K562 (cell line): ENCODE data around the gene LEPR. TPM values are rescaled to one million over a fixed set of nuclear protein-coding genes. Genes with fewer than 3 reads are reported as not detected.

Experiments
- ATAC-seq: fragments of 200-7000 bp; cut with Tn5 transposase; 3 replicates; pipeline ENCODE4 v1.9.1; 2020; ENCODE audit warnings: moderate library complexity
- BruUV-seq: library from RNA; stranded (reverse); fragments of 400-500 nt; replicated peaks from 2 replicates; lab custom pipeline; 2021; lab: Mats Ljungman, UMichigan
- CTCF ChIA-PET: fragments of 300-600 bp; formaldehyde crosslinking; extraction: SDS; loops from one replicate; lab custom pipeline; 2021; ENCODE audit warnings: low intra/inter-chr PET ratio; lab: Yijun Ruan, JAX
- POLR2A ChIA-PET: fragments of 300-600, 350-650 bp; sonication (Branson Sonifier 250); formaldehyde crosslinking; extraction: SDS; loops from one replicate; lab custom pipeline; 2021; ENCODE audit warnings: antibody characterized with exemption, inconsistent platforms; lab: Yijun Ruan, JAX
- DNase-seq, 4 experiments: peaks; one replicate each; pipeline versions ENCODE4 v3.0.0 to v3.0.0-alpha.2; 2011 to 2018; ENCODE audit warnings: low spot score in 3 of 4, mixed read lengths in 3 of 4; ENCODE audit errors: extremely low read depth in 1 of 4
- FAIRE-seq: peaks from 2 replicates; lab custom pipeline; 2011; peaks lifted over from hg19 to GRCh38; lab: Jason Lieb, UNC
- H2AFZ ChIP-seq: 2 replicates; pipeline ENCODE4 v1.6.0; 2011; ENCODE audit warnings: low read depth, low read length, control low read depth, inconsistent platforms
- H3K27ac ChIP-seq: fragments of 200-600 bp; 3 replicates; pipeline ENCODE4 v1.8.0; 2011; ENCODE audit warnings: low read depth, mild to moderate bottlenecking, control low read depth, inconsistent platforms, low read length, moderate library complexity, mixed read lengths; ENCODE audit errors: extremely low read depth
- H3K27me3 ChIP-seq, 2 experiments: fragments of 300-600 bp in 1 of 2; 2 replicates in 1 of 2; 3 replicates in 1 of 2; pipeline versions ENCODE4 v1.6.0 to v1.8.0; 2011; ENCODE audit warnings: inconsistent platforms in 2 of 2, low read length in 2 of 2, mild to moderate bottlenecking in 1 of 2, mixed read lengths in 1 of 2, moderate library complexity in 1 of 2; ENCODE audit not compliant: control insufficient read depth in 2 of 2, insufficient read depth in 2 of 2
- H3K36me3 ChIP-seq: fragments of 300-600 bp; 3 replicates; pipeline ENCODE4 v1.8.0; 2011; ENCODE audit warnings: mild to moderate bottlenecking, low read length, inconsistent platforms; ENCODE audit not compliant: control insufficient read depth, insufficient read depth
- H3K4me1 ChIP-seq, 2 experiments: fragments of 200-600 bp in 1 of 2; replicated peaks in 1 of 2; 2 replicates in 1 of 2; 3 replicates in 1 of 2; pipeline versions ENCODE4 v1.5.1 to v1.8.0; 2011; ENCODE audit warnings: inconsistent platforms in 2 of 2, low read length in 2 of 2, mild to moderate bottlenecking in 1 of 2, mixed read lengths in 1 of 2, moderate library complexity in 1 of 2; ENCODE audit not compliant: control insufficient read depth in 2 of 2, insufficient read depth in 2 of 2
- H3K4me2 ChIP-seq: 2 replicates; pipeline ENCODE4 v1.6.1; 2011; ENCODE audit warnings: low read length, control low read depth, inconsistent platforms, mixed read lengths; ENCODE audit not compliant: insufficient read depth
- H3K4me3 ChIP-seq: fragments of 200-600 bp; sonication (generic), shearing (Covaris generic); 2 replicates; pipeline ENCODE4 v1.5.1; 2016; ENCODE audit warnings: control low read depth, inconsistent platforms
- H3K79me2 ChIP-seq: fragments of 200-600 bp; 3 replicates; pipeline ENCODE4 v1.8.0; 2011; ENCODE audit warnings: low read length, inconsistent platforms; ENCODE audit not compliant: control insufficient read depth, insufficient read depth
- H3K9ac ChIP-seq, 2 experiments: 2 replicates each; pipeline versions ENCODE4 v1.6.0 to v1.6.1; 2011; ENCODE audit warnings: low read depth in 2 of 2, low read length in 2 of 2, control low read depth in 1 of 2, inconsistent platforms in 1 of 2, mild to moderate bottlenecking in 1 of 2, mixed read lengths in 1 of 2; ENCODE audit not compliant: insufficient read depth in 1 of 2
- H3K9me1 ChIP-seq: one replicate; pipeline ENCODE4 v1.6.0; 2011; ENCODE audit warnings: inconsistent platforms, mild to moderate bottlenecking, low read length, moderate library complexity; ENCODE audit not compliant: control insufficient read depth, insufficient read depth
- H3K9me3 ChIP-seq: replicated peaks from 2 replicates; pipeline ENCODE4 v1.5.1; 2011; ENCODE audit warnings: low read depth, low read length, inconsistent platforms; ENCODE audit not compliant: control insufficient read depth, insufficient read depth
- H4K20me1 ChIP-seq: replicated peaks from 2 replicates; pipeline ENCODE4 v1.6.1; 2011; ENCODE audit warnings: low read length, inconsistent platforms, mixed read lengths; ENCODE audit not compliant: control insufficient read depth, insufficient read depth
- ATF1 ChIP-seq, 2 experiments: fragments of 450-650 bp in 1 of 2; IDR thresholded peaks; 2 replicates each; pipeline ENCODE4 v1.6.1; 2016; ENCODE audit warnings: missing compliant biosample characterization in 1 of 2, missing genetic modification characterization in 1 of 2
- BACH1 ChIP-seq: fragments of 200-800 bp; sonication (Bioruptor generic); IDR thresholded peaks from 2 replicates; pipeline ENCODE4 v1.6.1; 2016; ENCODE audit warnings: missing genetic modification characterization, missing compliant biosample characterization
- BRD9 ChIP-seq: fragments of 450-650 bp; IDR thresholded peaks from 2 replicates; pipeline ENCODE4 v1.6.1; 2018; ENCODE audit warnings: low read depth; ENCODE audit not compliant: partially characterized antibody
- CBFA2T2 ChIP-seq: fragments of 450-650 bp; conservative IDR thresholded peaks from 2 replicates; pipeline ENCODE4 v1.6.1; 2017; ENCODE audit warnings: mild to moderate bottlenecking
- ETV5 ChIP-seq: sonication (generic); formaldehyde crosslinking; IDR thresholded peaks from 2 replicates; pipeline ENCODE4 v1.4.0; 2020; ENCODE audit warnings: low read depth, mild to moderate bottlenecking, missing genetic modification reagents
- KAT7 ChIP-seq: sonication (generic); formaldehyde crosslinking; IDR thresholded peaks from 2 replicates; pipeline ENCODE4 v1.8.0; 2022; ENCODE audit warnings: missing genetic modification reagents, mild to moderate bottlenecking, borderline replicate concordance
- KLF6 ChIP-seq: fragments of 250-450 bp; sonication (Bioruptor Pico); IDR thresholded peaks from 2 replicates; pipeline ENCODE4 v1.4.0; 2020; ENCODE audit warnings: mild to moderate bottlenecking, moderate library complexity, borderline replicate concordance
- PYGO2 ChIP-seq: fragments of 450-650 bp; IDR thresholded peaks from 2 replicates; pipeline ENCODE4 v1.6.1; 2016; ENCODE audit warnings: mild to moderate bottlenecking, missing genetic modification characterization, moderate library complexity, missing compliant biosample characterization
- RFX1 ChIP-seq: fragments of 450-650 bp; IDR thresholded peaks from 2 replicates; pipeline ENCODE4 v1.6.1; 2016; ENCODE audit warnings: mild to moderate bottlenecking, moderate library complexity
- SMAD4 ChIP-seq: fragments of 250-450 bp; sonication (Bioruptor Pico); conservative IDR thresholded peaks from 2 replicates; pipeline ENCODE4 v1.8.0; 2021; ENCODE audit warnings: inconsistent platforms, mild to moderate bottlenecking, moderate library complexity
- TCF3 ChIP-seq: sonication (generic); formaldehyde crosslinking; IDR thresholded peaks from 2 replicates; pipeline ENCODE4 v1.4.0; 2020; ENCODE audit warnings: mild to moderate bottlenecking, missing genetic modification reagents
- YBX1 ChIP-seq: fragments of 450-650 bp; IDR thresholded peaks from 2 replicates; pipeline ENCODE4 v1.7.1; 2016; ENCODE audit warnings: mild to moderate bottlenecking
- ZBTB1 ChIP-seq: sonication (generic); formaldehyde crosslinking; IDR thresholded peaks from 2 replicates; pipeline ENCODE4 v1.8.1; 2023; ENCODE audit warnings: missing genetic modification reagents, low read depth, mild to moderate bottlenecking, borderline replicate concordance
- ZC3H4 ChIP-seq: sonication (generic); formaldehyde crosslinking; IDR thresholded peaks from 2 replicates; pipeline ENCODE4 v1.9.0; 2021; ENCODE audit warnings: missing genetic modification reagents, borderline replicate concordance
- ZKSCAN8 ChIP-seq: fragments of 200-800 bp; sonication (Bioruptor generic); IDR thresholded peaks from 2 replicates; pipeline ENCODE4 v1.6.1; 2016; ENCODE audit warnings: missing genetic modification characterization, missing compliant biosample characterization
- ZNF41 ChIP-seq: fragments of 250-450 bp; sonication (Bioruptor Pico); conservative IDR thresholded peaks from 2 replicates; pipeline ENCODE4 v1.4.0; 2020; ENCODE audit warnings: mild to moderate bottlenecking
- ZNF444 ChIP-seq: fragments of 250-450 bp; sonication (Bioruptor Pico); IDR thresholded peaks from 2 replicates; pipeline ENCODE4 v1.4.0; 2020; ENCODE audit warnings: mild to moderate bottlenecking, moderate library complexity
- ZNF445 ChIP-seq: fragments of 250-450 bp; sonication (Bioruptor Pico); IDR thresholded peaks from 2 replicates; pipeline ENCODE4 v1.4.0; 2020; ENCODE audit warnings: low read depth, mild to moderate bottlenecking, moderate library complexity
- ZSCAN29 ChIP-seq: fragments of 450-650 bp; IDR thresholded peaks from 2 replicates; pipeline ENCODE4 v1.6.1; 2017
- WGBS: fragments of 100-300 bp; shearing (Covaris generic); methylation state at CpG from one replicate; pipeline ENCODE4 v1.1.6; 2016; ENCODE audit warnings: low coverage, mixed read lengths; ENCODE audit not compliant: insufficient coverage; ENCODE audit errors: missing lambda C conversion rate; 5-methylcytosine and 5-hydroxymethylcytosine counted together
- in situ Hi-C: fragments of 300-500 bp; cut with MboI; formaldehyde crosslinking; loops from 4 replicates; pipeline ENCODE4 v1.15.0; 2018; ENCODE audit warnings: inconsistent platforms, mixed read lengths
- intact Hi-C: fragments of 100-400 bp; cut with micrococcal nuclease; formaldehyde crosslinking; loops from 2 replicates; pipeline ENCODE4 v1.14.2; 2022
- polyA plus RNA-seq, 8 experiments: library from polyadenylated mRNA; depleted of rRNA in 4 of 8; stranded (reverse) in 5 of 8; unstranded in 3 of 8; fragments of >200 nt; fragmentation: Nextera tagmentation in 2 of 8; fragmentation: Illumina TruSeq in 1 of 8; extraction: Ambion mirVana in 2 of 8; extraction: Trizol in 1 of 8; gene quantifications; 2 replicates each; pipeline versions ENCODE4 v1.2.1 to v1.2.3, GENCODE V29; 2011 to 2014; ENCODE audit warnings: inconsistent platforms in 1 of 8, missing spikeins in 1 of 8
- total RNA-seq, 7 experiments: library from RNA; depleted of rRNA in 6 of 7; stranded (reverse); fragments of >200 nt in 6 of 7; fragmentation: Illumina TruSeq in 2 of 7; extraction: Trizol in 2 of 7; gene quantifications; 2 replicates each; pipeline versions ENCODE4 v1.2.1 to v1.2.3, GENCODE V29; 2011 to 2021; ENCODE audit warnings: low replicate concordance in 1 of 7
- TF ChIP-seq, protein P1 (sequence below), 2 experiments: fragments of 450-650 bp; conservative IDR thresholded peaks; 2 replicates each; pipeline ENCODE4 v1.6.1; 2017; ENCODE audit warnings: mild to moderate bottlenecking in 2 of 2, moderate library complexity in 2 of 2
- TF ChIP-seq, protein P2 (sequence below), 2 experiments: fragments of 450-650 bp in 1 of 2; sonication (generic) in 1 of 2; formaldehyde crosslinking in 1 of 2; IDR thresholded peaks in 1 of 2; conservative IDR thresholded peaks in 1 of 2; 2 replicates each; pipeline versions ENCODE4 v1.6.1 to v1.8.1; 2016 to 2023; ENCODE audit warnings: mild to moderate bottlenecking in 2 of 2, moderate library complexity in 2 of 2, inconsistent platforms in 1 of 2, missing genetic modification reagents in 1 of 2

The LEPR gene
- total and polyA plus RNA-seq, 9 of the 15 experiments (the other 6 are each of a cell fraction or from before 2014, with no cell fraction given), result 12.2 to 111 (median 43.1) TPM

DNA sequence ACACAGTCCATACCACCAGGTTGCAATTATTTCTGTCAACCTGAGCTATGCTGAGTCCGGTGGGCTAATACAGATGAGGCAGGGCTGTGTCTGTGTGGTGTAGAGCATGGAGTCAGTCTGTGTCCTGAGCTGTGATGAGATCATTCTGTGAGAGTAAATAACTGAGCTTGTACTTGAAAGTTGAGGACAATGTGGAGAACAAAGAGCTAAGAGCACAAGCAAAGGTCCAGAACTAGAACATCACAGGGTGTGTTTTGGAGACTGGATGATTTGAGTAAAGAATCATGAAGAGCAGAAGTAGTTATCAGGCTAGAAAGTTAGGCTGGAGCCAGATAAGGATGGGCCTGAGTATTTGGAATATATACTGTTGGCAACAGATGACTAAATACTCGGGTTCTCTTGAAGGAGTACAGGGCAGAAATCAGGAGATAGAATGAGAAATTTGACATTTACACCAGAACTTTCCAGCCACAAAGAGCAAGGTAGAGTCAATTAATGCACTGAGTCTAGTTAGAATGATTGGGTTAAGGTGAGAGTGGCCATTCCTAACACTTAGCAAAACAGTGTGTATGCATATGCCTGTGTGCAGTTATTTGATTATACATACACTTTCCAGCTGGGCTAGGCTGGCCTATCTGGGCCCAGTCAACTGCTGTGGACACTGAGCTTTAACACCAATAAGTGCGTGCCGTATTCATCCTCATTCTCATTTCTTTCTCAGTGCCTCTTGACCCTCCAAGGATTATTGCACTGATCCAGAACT lies 48.8 kb downstream of the LEPR start:
- Histone ChIP-seq H3K9me3 (peaks cover 6% of the 10 kb centered on the region; the same call in 1 of the 2 replicates), H3K4me1 (peaks cover 7 to 50% of the 10 kb centered on the region in 2 experiments), H3K9ac (peak overlapping the region in 1 of 2 experiments; percentile 47; a peak in 3 of 4 replicates), H3K79me2 (peaks cover 50% of the 10 kb centered on the region), H3K4me2 (peak overlapping the region; percentile 66), H3K27ac (peak overlapping the region; percentile 71), H2AFZ (peak overlapping the region; percentile 41), H3K36me3 (peaks cover 34% of the 10 kb centered on the region), H3K9me1 (no peaks in the 10 kb centered on the region), H3K4me3 (no peak overlapping the region), H4K20me1 (no peaks in the 10 kb centered on the region), H3K27me3 (no peaks in the 10 kb centered on the region)
- FAIRE-seq, result peak; percentile 6
- ChIA-PET CTCF (no interaction called here), POLR2A (interaction anchor here (1.9 to 2.3 kb wide), 2 partner anchors 10 to 22 kb away, joined by 7 to 13 read pairs; no protein-coding TSS in a partner anchor)
- in situ Hi-C loops, result no loop called here
- no TSS peak for BruUV-seq
- ATAC-seq, result peak; percentile 60
- intact Hi-C loops, result no loop called here
- 11% methylated on average over 4 of the region's 4 CpGs for WGBS
- peak in 2 of 4 experiments; percentile 48 to 72 for DNase-seq
- no peak for TF ChIP-seq KLF6
- TF ChIP-seq SMAD4, result 0 out of 2 replicates have a peak, but pooled peaks have one; percentile 43
- no peak for TF ChIP-seq ZC3H4 (CRISPR knock-in tag)
- TF ChIP-seq CBFA2T2, result peak; percentile 67
- TF ChIP-seq BRD9, result peak; percentile 38
- TF ChIP-seq, protein P1, sequence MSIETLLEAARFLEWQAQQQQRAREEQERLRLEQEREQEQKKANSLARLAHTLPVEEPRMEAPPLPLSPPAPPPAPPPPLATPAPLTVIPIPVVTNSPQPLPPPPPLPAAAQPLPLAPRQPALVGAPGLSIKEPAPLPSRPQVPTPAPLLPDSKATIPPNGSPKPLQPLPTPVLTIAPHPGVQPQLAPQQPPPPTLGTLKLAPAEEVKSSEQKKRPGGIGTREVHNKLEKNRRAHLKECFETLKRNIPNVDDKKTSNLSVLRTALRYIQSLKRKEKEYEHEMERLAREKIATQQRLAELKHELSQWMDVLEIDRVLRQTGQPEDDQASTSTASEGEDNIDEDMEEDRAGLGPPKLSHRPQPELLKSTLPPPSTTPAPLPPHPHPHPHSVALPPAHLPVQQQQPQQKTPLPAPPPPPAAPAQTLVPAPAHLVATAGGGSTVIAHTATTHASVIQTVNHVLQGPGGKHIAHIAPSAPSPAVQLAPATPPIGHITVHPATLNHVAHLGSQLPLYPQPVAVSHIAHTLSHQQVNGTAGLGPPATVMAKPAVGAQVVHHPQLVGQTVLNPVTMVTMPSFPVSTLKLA (conservative IDR thresholded peaks at IDR 0.05), result peak in 1 of 2 experiments; percentile 27; a peak in 1 of 4 replicates
- no peak for TF ChIP-seq PYGO2 (tag)
- no peak for TF ChIP-seq ATF1 (CRISPR knock-in tag; IDR thresholded peaks at IDR 0.05)
- TF ChIP-seq ATF1 (tag; IDR thresholded peaks at IDR 0.05), result peak; percentile 24; the same call in 1 of the 2 replicates
- no peak for TF ChIP-seq ZNF444 (CRISPR knock-in tag)
- TF ChIP-seq ETV5, result no peak
- TF ChIP-seq, protein P2, sequence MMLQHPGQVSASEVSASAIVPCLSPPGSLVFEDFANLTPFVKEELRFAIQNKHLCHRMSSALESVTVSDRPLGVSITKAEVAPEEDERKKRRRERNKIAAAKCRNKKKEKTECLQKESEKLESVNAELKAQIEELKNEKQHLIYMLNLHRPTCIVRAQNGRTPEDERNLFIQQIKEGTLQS (IDR thresholded peaks at IDR 0.05), result peak; percentile 55
- TF ChIP-seq, protein P2 (CRISPR knock-in tag; conservative IDR thresholded peaks at IDR 0.05), result no peak
- no peak for TF ChIP-seq YBX1
- TF ChIP-seq ZSCAN29, result 0 out of 2 replicates have a peak, but pooled peaks have one; percentile 21
- no peak for TF ChIP-seq ZKSCAN8 (CRISPR knock-in tag)
- no peak for TF ChIP-seq ZBTB1 (CRISPR knock-in tag)
- peak; percentile 62 for TF ChIP-seq TCF3 (CRISPR knock-in tag)
- no peak for TF ChIP-seq BACH1 (tag)
- no peak for TF ChIP-seq KAT7
- no peak for TF ChIP-seq RFX1
- TF ChIP-seq ZNF445 (CRISPR knock-in tag), result no peak
- TF ChIP-seq ZNF41, result no peak
